ENCODE data around the gene TTC6.
A peak's percentile ranks its signal among the peaks of the same experiment; 100 is the strongest.

TTC6 gene

DNA sequence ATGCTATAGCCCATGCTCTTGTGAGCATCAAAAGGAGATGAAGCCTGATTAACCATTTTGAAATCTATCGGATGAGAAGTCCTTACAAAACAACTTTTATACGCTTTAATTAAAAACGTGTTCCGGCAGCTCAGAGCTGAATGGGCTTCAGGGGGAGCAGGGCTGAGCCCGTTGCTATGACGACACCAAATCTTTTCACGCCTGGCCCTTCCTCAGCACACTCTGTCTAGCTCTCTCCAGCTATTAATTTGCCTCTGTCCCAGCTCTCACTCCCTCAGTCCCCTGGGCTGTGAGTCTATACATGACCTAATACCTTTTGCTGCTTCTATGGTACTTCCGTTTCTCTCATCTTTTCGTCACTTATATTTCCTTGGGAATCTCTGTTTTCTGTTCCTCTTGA lies 16.2 kb upstream of the TTC6 start:
- H3K4me3 ChIP-seq (replicated peaks; ENCODE audit: low read depth, low read length), result no peak overlapping the region
- TF ChIP-seq, protein P1, sequence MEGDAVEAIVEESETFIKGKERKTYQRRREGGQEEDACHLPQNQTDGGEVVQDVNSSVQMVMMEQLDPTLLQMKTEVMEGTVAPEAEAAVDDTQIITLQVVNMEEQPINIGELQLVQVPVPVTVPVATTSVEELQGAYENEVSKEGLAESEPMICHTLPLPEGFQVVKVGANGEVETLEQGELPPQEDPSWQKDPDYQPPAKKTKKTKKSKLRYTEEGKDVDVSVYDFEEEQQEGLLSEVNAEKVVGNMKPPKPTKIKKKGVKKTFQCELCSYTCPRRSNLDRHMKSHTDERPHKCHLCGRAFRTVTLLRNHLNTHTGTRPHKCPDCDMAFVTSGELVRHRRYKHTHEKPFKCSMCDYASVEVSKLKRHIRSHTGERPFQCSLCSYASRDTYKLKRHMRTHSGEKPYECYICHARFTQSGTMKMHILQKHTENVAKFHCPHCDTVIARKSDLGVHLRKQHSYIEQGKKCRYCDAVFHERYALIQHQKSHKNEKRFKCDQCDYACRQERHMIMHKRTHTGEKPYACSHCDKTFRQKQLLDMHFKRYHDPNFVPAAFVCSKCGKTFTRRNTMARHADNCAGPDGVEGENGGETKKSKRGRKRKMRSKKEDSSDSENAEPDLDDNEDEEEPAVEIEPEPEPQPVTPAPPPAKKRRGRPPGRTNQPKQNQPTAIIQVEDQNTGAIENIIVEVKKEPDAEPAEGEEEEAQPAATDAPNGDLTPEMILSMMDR (IDR thresholded peaks at IDR 0.05; ENCODE audit: low read depth, low read length, missing control alignments), result no peak
- DNase-seq (ENCODE audit: extremely low read depth, low read depth), result no peak

DNA sequence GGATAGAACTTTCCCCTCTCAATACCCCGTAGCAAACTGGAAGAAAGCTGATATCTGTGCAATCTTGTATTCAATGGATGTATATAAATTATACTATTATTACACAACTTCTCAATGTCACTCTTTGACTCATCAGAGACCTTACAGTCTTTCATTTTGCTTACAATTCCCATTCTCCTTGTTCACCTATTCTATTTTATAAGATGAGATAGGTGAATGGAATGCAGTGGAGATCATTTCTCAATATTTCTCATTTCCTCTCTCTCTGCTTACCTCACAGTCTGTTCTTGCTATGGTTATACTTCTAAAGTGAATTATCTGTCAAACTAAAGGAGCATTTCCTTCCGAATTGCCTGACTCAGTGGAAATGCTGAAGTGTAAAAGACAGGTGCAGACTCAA lies 15.3 kb upstream of the TTC6 start:
- DNase-seq (ENCODE audit: extremely low read depth, low read depth), result no peak
- TF ChIP-seq, protein P1 (IDR thresholded peaks at IDR 0.05; ENCODE audit: low read depth, low read length, missing control alignments), result no peak

DNA sequence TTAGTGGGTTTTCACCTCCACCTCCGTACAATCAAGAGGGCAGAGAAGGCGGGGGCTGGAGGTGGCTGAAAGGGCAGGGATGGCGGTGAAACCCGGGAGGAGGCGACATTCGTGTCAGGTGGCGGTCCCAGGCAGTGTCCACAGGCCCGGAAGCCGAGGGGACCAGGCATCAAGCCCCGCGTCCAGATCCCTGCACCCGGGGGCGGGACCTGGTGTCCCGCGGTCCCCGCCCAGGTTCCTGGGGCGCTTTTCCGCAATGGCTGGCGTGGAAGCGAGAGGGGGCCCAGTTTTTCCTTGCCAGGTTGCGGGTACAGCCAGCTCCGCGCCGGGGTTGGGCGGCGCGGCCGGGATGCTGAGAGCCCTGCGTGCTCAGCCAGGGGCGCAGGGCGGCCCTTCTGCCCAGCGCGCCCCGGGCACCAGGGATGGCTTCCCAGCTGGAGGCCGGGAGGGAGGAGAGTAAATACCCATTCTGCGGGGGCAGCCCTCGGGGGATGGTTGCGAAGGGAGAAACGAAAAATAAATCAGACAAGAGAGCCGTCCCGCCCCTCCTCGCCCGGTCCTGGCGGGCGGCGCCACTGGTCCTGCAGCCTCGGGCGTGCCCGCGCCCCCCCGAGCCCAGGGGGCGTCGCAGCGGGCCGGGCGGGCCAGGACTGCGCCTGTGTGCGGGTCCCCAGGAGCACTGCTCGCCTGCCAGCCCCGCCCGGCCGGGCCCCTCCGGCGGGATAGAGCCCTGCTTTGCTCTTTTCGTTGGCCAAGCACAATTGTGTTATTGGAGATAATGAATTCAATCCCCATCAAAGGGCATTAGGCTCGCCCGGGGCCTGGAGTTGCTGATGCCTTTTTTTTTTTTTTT lies 11.8 kb upstream of the TTC6 start:
- DNase-seq (ENCODE audit: extremely low read depth, low read depth), result no peak
- peak overlapping the region; percentile 30 for H3K4me3 ChIP-seq (replicated peaks; ENCODE audit: low read depth, low read length)
- TF ChIP-seq, protein P1 (IDR thresholded peaks at IDR 0.05; ENCODE audit: low read depth, low read length, missing control alignments), result no peak

More for the DNA sequence above, 15.3 kb upstream of the TTC6 start:
- no peak overlapping the region for H3K4me3 ChIP-seq (replicated peaks; ENCODE audit: low read depth, low read length)

DNA sequence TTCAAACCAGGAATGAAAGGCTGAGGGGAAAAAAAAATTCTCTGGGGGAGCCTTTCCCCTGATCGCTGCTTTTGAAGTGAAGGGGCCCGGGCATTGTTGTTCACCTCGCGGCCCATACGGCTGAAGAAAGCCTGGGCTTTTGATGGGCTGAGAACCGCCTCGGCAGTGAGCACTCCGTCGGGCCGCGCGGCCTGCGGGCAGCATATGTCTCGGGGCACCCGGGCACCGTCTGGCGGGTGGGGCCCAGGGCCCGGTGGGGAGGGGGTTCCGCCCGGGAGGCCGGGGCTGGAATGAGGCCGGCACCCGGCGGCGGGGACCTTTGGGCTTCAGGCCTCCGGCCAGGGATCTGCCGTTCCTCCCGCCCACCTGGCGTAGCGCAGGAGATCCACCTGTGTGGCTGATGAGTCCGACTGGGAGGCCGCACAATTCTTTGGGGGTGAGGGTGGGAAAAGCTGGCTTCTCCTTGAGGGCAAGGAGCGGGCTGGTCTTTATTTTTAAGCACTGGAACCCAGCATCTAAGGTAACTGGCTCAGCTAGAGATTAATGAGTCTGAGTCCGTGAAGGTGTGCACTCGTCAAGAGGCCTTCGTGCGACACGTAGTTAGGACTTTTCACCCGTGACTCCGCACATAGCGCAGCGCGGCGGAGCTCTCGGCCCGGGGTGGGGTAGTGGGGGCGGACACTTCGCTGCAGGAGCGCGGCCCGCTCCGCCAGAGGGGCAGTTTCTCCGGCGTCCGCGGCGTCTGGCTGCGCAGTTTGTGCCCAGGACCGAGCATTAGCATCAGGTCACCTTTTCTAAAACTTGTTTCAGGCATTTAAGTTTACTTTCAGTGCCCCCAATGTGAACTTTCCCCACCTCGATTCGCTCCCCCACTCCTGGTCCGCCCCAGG lies 11.0 kb upstream of the TTC6 start:
- H3K4me3 ChIP-seq (replicated peaks; ENCODE audit: low read depth, low read length), result 0 out of 2 replicates have a peak overlapping the region, but pooled peaks have one; percentile 30
- DNase-seq (ENCODE audit: extremely low read depth, low read depth), result no peak
- TF ChIP-seq, protein P1 (IDR thresholded peaks at IDR 0.05; ENCODE audit: low read depth, low read length, missing control alignments), result no peak

DNA sequence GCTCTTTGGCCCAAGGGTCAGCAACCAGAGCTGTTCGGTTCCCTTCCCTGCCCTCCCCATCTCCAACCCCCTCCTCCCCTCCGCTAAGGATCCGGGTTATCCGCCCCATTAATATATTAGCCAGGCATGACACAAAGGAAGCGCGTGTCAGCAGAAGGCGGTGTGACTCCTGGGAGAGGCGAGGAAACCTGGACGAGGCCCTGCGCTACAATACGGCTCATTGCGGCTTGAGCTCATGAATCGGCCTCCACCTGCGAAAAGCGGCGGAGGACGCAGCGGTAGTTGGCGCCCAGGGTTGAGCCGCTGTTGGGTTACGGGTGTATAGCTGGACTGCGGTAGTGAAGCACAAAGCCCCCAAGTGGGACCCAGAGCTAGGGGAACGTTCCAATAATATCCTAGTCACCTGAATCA lies 10.3 kb upstream of the TTC6 start:
- H3K4me3 ChIP-seq (replicated peaks; ENCODE audit: low read depth, low read length), result no peak overlapping the region
- TF ChIP-seq, protein P1 (IDR thresholded peaks at IDR 0.05; ENCODE audit: low read depth, low read length, missing control alignments), result no peak
- DNase-seq (ENCODE audit: extremely low read depth, low read depth), result no peak

DNA sequence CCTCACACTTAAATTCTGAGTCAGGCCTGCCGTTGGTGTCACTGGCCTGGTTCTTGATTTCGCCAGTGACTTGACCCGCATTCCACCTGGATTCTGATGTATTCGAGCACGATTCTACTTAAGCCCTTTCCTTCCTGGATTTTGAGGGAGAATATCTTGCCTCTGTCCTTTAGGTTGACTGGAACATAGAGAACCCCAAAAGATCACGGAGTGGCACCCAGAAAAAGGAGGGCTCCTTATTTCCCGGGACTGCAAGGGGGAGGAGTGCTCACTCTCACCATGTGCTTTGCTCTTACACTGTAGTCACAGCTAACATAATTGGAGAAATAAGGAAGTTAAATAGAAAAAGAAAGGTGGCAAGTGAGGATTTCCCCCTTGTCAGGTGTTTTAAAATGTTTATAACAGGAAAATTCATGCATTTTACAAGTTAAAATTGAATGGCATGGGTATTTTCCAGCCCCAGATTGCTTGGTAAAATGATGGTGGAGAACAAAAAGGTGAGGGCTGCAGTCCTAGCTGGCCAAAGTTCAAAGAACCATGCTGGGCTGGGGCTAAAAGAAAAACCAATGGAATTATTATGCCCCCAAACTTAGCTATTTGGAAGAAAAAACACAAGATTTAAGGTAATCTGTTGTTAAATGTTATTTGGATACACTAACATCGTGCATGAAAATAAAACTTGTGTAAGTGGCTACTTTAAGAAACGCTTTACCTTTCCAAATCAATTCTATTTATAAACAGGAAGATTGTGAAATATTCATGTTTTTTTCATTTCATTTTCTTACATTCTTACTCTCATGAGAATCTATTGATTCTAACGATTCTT lies 9.2 kb upstream of the TTC6 start:
- TF ChIP-seq, protein P1 (IDR thresholded peaks at IDR 0.05; ENCODE audit: low read depth, low read length, missing control alignments), result no peak
- no peak overlapping the region for H3K4me3 ChIP-seq (replicated peaks; ENCODE audit: low read depth, low read length)
- DNase-seq (ENCODE audit: extremely low read depth, low read depth), result no peak

Measured in HFF-Myc (cell line).